HepG2 (cell line): ENCODE results near the gene NEDD4L.

Source experiments
- CTCF ChIP-seq: sonication (generic); formaldehyde crosslinking; IDR thresholded peaks from 2 replicates; pipeline ENCODE4 v1.5.0; 2020; ENCODE audit warnings: mild to moderate bottlenecking, missing genetic modification reagents, moderate library complexity
- HMG20A ChIP-seq: IDR thresholded peaks from 2 replicates; pipeline ENCODE4 v1.6.1; 2016; ENCODE audit warnings: borderline replicate concordance
- HOXD1 ChIP-seq: sonication (generic); formaldehyde crosslinking; IDR thresholded peaks from 2 replicates; pipeline ENCODE4 v1.5.0; 2020; ENCODE audit warnings: missing genetic modification reagents
- SMAD3 ChIP-seq: sonication (generic); formaldehyde crosslinking; IDR thresholded peaks from 2 replicates; pipeline ENCODE4 v1.4.0; 2020; ENCODE audit warnings: missing genetic modification reagents
- TCF7 ChIP-seq: sonication (generic); IDR thresholded peaks from 2 replicates; pipeline ENCODE4 v1.6.1; 2016; ENCODE audit warnings: antibody characterized with exemption, low read depth
- TF ChIP-seq, protein P1 (sequence below): sonication (generic); formaldehyde crosslinking; IDR thresholded peaks from 2 replicates; pipeline ENCODE4 v1.4.0; 2020; ENCODE audit warnings: missing genetic modification reagents
- TF ChIP-seq, protein P2 (sequence below): sonication (generic); formaldehyde crosslinking; IDR thresholded peaks from 2 replicates; pipeline ENCODE4 v1.8.1; 2022; ENCODE audit warnings: low read depth, mild to moderate bottlenecking, missing genetic modification reagents

- TF ChIP-seq, protein P1, sequence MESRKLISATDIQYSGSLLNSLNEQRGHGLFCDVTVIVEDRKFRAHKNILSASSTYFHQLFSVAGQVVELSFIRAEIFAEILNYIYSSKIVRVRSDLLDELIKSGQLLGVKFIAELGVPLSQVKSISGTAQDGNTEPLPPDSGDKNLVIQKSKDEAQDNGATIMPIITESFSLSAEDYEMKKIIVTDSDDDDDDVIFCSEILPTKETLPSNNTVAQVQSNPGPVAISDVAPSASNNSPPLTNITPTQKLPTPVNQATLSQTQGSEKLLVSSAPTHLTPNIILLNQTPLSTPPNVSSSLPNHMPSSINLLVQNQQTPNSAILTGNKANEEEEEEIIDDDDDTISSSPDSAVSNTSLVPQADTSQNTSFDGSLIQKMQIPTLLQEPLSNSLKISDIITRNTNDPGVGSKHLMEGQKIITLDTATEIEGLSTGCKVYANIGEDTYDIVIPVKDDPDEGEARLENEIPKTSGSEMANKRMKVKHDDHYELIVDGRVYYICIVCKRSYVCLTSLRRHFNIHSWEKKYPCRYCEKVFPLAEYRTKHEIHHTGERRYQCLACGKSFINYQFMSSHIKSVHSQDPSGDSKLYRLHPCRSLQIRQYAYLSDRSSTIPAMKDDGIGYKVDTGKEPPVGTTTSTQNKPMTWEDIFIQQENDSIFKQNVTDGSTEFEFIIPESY (CRISPR knock-in tag): no peak
- TF ChIP-seq HMG20A (no peak), TCF7 (no peak), SMAD3 (CRISPR knock-in tag) (no peak), HOXD1 (CRISPR knock-in tag) (no peak), CTCF (CRISPR knock-in tag) (no peak)
- TF ChIP-seq, protein P2, sequence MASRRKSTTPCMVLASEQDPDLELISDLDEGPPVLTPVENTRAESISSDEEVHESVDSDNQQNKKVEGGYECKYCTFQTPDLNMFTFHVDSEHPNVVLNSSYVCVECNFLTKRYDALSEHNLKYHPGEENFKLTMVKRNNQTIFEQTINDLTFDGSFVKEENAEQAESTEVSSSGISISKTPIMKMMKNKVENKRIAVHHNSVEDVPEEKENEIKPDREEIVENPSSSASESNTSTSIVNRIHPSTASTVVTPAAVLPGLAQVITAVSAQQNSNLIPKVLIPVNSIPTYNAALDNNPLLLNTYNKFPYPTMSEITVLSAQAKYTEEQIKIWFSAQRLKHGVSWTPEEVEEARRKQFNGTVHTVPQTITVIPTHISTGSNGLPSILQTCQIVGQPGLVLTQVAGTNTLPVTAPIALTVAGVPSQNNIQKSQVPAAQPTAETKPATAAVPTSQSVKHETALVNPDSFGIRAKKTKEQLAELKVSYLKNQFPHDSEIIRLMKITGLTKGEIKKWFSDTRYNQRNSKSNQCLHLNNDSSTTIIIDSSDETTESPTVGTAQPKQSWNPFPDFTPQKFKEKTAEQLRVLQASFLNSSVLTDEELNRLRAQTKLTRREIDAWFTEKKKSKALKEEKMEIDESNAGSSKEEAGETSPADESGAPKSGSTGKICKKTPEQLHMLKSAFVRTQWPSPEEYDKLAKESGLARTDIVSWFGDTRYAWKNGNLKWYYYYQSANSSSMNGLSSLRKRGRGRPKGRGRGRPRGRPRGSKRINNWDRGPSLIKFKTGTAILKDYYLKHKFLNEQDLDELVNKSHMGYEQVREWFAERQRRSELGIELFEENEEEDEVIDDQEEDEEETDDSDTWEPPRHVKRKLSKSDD (CRISPR knock-in tag): no peak
These were observed 190.3 kb downstream of the NEDD4L start for GRCh38 chr18:58234359-58234741.
